ENCODE measurements around the gene KRTAP10-1. TPM values are rescaled to one million over a fixed set of nuclear protein-coding genes. Genes with fewer than 3 reads are reported as not detected.

Gene KRTAP10-1
- total RNA-seq, 1 experiment from 2014 or later: not detected

DNA sequence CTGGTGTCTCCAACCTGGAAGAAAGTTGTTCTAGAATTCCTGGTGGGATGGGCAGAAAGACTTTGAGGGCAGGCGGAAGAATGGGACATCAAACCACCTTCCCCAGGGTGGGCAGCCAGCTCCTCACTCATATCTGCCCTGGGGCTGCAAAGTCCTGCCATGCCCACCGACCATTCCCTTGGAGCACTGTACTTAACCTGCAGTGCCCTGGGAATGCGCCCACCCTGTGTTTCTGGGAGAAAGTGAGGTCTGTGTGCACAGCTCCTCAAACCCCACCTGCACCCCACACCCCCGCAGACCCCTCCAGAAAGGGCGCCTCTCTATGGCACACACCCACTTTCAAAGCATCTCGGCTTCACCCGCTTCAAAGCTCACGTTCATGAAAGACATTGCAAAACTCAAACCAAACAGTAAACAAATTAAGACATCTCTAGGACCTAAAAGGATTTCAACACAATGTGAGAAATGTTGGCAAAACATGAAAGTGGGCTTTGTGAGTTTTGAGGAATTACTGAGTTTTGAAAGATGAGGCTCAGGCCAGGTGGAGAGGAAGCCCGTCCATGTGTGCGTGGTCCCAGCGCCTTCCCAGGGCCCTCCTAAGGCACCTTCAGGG lies 25.1 kb downstream of the KRTAP10-1 start:
- no peaks in the 10 kb centered on the region for H3K9me3 Mint-ChIP-seq (ENCODE audit: unreplicated experiment)
- H3K36me3 Mint-ChIP-seq (ENCODE audit: insufficient read depth, unreplicated experiment): no peaks in the 10 kb centered on the region
- peaks cover 26% of the 10 kb centered on the region for H3K27me3 Mint-ChIP-seq (ENCODE audit: insufficient read depth, unreplicated experiment)
- intact Hi-C loops (cut with micrococcal nuclease): loop anchor here (5.0 kb wide), 1 partner anchor 412 kb away; no protein-coding TSS in a partner anchor
- H3K4me1 Mint-ChIP-seq (ENCODE audit: insufficient read depth, unreplicated experiment): peaks cover 1% of the 10 kb centered on the region
- DNase-seq (ENCODE audit: unreplicated experiment): no peak
- POLR2A ChIA-PET: no interaction called here
- H3K27ac Mint-ChIP-seq (ENCODE audit: low read depth, unreplicated experiment): no peak overlapping the region
- BruUV-seq (replicated peaks): no TSS peak
- CTCF ChIA-PET: interaction anchor here (0.5 kb wide), 1 partner anchor 691 kb away, joined by 3 read pairs; no protein-coding TSS in a partner anchor
- H3K4me3 Mint-ChIP-seq (ENCODE audit: unreplicated experiment): no peak overlapping the region
- TF ChIP-seq, protein P1, sequence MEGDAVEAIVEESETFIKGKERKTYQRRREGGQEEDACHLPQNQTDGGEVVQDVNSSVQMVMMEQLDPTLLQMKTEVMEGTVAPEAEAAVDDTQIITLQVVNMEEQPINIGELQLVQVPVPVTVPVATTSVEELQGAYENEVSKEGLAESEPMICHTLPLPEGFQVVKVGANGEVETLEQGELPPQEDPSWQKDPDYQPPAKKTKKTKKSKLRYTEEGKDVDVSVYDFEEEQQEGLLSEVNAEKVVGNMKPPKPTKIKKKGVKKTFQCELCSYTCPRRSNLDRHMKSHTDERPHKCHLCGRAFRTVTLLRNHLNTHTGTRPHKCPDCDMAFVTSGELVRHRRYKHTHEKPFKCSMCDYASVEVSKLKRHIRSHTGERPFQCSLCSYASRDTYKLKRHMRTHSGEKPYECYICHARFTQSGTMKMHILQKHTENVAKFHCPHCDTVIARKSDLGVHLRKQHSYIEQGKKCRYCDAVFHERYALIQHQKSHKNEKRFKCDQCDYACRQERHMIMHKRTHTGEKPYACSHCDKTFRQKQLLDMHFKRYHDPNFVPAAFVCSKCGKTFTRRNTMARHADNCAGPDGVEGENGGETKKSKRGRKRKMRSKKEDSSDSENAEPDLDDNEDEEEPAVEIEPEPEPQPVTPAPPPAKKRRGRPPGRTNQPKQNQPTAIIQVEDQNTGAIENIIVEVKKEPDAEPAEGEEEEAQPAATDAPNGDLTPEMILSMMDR (IDR thresholded peaks at IDR 0.05; ENCODE audit: unreplicated experiment): no peak

DNA sequence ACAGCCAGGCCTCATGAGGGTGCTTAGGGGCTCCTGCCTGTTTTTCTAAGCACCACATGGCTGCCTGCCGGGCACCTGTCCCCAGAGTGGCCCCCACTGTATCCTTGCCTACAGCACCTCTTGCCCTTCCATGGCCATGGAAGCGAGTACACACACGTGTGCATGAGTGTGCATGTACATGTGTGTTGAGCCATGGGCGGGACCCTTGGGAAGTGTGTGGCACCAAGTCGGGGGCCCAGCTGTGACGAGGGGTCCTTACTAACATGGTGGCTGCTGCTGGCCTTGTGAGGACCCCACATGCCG lies 25.8 kb downstream of the KRTAP10-1 start:
- CTCF ChIA-PET: interaction anchor here (0.5 to 1.2 kb wide), 3 partner anchors 9 to 691 kb away, joined by 3 read pairs; no protein-coding TSS in a partner anchor
- peaks cover 6% of the 10 kb centered on the region for H3K4me1 Mint-ChIP-seq (ENCODE audit: insufficient read depth, unreplicated experiment)
- no peak for DNase-seq (ENCODE audit: unreplicated experiment)
- H3K36me3 Mint-ChIP-seq (ENCODE audit: insufficient read depth, unreplicated experiment): no peaks in the 10 kb centered on the region
- no peaks in the 10 kb centered on the region for H3K9me3 Mint-ChIP-seq (ENCODE audit: unreplicated experiment)
- peaks cover 26% of the 10 kb centered on the region for H3K27me3 Mint-ChIP-seq (ENCODE audit: insufficient read depth, unreplicated experiment)
- TF ChIP-seq, protein P1 (IDR thresholded peaks at IDR 0.05; ENCODE audit: unreplicated experiment): no peak
- BruUV-seq (replicated peaks): no TSS peak
- no peak overlapping the region for H3K4me3 Mint-ChIP-seq (ENCODE audit: unreplicated experiment)
- POLR2A ChIA-PET: no interaction called here
- H3K27ac Mint-ChIP-seq (ENCODE audit: low read depth, unreplicated experiment): no peak overlapping the region
- intact Hi-C loops (cut with micrococcal nuclease): loop anchor here (5.0 kb wide), 1 partner anchor 413 kb away; no protein-coding TSS in a partner anchor

DNA sequence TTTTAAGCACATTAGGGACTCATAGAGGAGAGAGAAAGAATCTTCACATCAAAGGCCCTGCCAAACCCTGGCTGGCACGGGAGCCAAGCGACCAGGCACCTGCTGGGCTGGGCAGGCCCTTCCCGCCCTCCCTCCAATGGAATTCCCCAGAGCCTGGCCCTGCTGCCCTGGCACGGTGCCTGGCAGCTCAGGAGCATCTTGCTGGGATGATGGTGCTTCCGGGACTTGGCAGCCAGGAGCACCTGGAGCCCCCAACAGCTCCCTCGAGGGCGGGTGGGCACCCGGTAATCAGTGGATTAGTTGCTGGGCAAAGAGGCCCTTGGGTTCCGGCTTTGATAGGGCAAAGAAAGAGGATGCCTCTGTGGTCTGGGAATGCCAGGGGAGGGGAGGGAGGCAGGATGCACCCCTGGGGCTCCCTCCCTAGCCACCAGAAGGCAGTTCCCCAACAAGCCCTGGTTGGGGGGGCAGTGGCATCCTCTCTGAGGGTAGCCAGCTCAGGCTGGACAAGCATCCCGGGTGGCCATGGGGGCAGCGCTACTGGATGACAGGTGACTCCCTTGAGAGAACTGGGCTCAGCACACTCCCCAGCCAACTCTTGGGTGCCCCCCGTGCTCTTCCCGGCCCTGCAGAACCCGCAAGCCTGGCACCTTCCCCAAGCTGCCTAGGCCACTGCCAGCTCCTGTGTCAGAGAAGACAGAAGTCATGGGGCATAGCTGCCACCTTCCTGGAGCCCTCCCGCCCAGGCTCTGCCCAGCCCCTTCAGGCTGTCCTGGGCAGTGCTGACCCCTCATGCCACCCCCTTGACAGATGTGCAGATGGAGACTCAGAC lies 26.4 kb downstream of the KRTAP10-1 start:
- peak; percentile 30 for DNase-seq (ENCODE audit: unreplicated experiment)
- intact Hi-C loops (cut with micrococcal nuclease): loop anchor here (5.0 kb wide), 1 partner anchor 414 kb away; no protein-coding TSS in a partner anchor

More for the DNA sequence above, 26.4 kb downstream of the KRTAP10-1 start:
- CTCF ChIA-PET: interaction anchor here (0.6 to 1.3 kb wide), 3 partner anchors 9 to 280 kb away, joined by 3 to 6 read pairs (median 3); no protein-coding TSS in a partner anchor
- no TSS peak for BruUV-seq (replicated peaks)
- POLR2A ChIA-PET: no interaction called here
- Mint-ChIP-seq H3K36me3 (ENCODE audit: insufficient read depth, unreplicated experiment) (no peaks in the 10 kb centered on the region), H3K27ac (ENCODE audit: low read depth, unreplicated experiment) (no peak overlapping the region), H3K27me3 (ENCODE audit: insufficient read depth, unreplicated experiment) (peaks cover 23% of the 10 kb centered on the region), H3K9me3 (ENCODE audit: unreplicated experiment) (no peaks in the 10 kb centered on the region), H3K4me3 (ENCODE audit: unreplicated experiment) (no peak overlapping the region), H3K4me1 (ENCODE audit: insufficient read depth, unreplicated experiment) (peaks cover 6% of the 10 kb centered on the region)
- TF ChIP-seq, protein P1 (IDR thresholded peaks at IDR 0.05; ENCODE audit: unreplicated experiment): no peak

All from MCF 10A (cell line).